Activated CD8-positive, alpha-beta memory T cell treated with anti-CD3 and anti-CD28 coated beads, Interleukin-2, amount 50 U/mL, for 4 hours (primary cell): ENCODE results near the gene HYAL3.

Experiments used
- DNase-seq: peaks from one replicate; pipeline ENCODE4 v3.0.0-alpha.2; 2020

HYAL3 gene, protein sequence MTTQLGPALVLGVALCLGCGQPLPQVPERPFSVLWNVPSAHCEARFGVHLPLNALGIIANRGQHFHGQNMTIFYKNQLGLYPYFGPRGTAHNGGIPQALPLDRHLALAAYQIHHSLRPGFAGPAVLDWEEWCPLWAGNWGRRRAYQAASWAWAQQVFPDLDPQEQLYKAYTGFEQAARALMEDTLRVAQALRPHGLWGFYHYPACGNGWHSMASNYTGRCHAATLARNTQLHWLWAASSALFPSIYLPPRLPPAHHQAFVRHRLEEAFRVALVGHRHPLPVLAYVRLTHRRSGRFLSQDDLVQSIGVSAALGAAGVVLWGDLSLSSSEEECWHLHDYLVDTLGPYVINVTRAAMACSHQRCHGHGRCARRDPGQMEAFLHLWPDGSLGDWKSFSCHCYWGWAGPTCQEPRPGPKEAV

DNA sequence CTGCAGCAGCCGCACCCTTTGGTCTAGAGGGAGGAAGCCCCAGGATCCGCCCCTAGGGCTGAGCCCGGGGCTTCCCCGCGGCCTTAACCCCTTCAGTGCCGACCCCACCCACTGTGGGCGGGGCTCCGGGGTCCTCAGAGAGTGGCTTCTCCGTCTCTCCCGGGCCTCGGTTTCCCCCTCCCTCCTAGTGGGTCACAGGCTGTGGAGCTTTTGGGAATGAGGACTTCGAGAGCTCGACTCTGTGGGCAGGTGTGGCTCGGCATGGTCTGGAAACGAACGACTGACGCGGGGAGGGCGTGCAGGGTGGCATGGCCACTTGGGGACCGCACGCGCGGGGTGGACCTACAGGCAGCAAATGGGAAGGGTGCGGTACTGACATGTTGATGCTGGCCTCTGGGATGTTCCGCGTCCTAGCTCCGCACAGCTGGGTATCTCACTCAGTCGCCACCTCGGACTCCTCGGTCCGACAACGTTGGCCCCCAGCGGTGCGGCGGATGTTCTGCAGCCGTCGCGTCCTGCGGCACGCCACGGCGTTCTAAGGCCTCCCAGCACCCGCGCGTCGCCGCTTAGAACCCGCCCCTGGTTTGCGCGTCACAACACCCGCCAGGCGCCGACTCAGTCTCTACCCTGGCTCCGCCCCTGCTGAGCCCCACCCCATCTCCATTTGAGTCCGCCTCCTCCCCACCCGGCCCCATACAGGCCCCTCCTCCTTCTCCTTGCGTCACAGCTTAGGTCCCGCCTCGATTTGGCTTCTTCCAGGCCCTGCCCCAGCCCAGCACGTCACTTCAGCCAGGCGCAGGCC is at the start of gene HYAL3, which contains the start of gene NAA80:
Gene HYAL3 (minus strand): TSS at position 570 of the 802 bp plus-strand sequence. CDS start 3,803 bp downstream, outside the sequence.
Gene NAA80 (minus strand): TSS at position 570 of the 802 bp plus-strand sequence. CDS start 1,942 bp downstream, outside the sequence.
- DNase-seq: peak; percentile 99

GRCh38 chr3:50347187-50347813 is 48.1 kb upstream of the HYAL3 start:
- peak; percentile 78 for DNase-seq

- DNase-seq: peak; percentile 68
Measured at GRCh38 chr3:50345586-50346234, 46.5 kb upstream of the HYAL3 start, which contains the start of gene ZMYND10. ZMYND10 (minus strand) TSS chr3:50345732; CDS start chr3:50345579, 153 bp downstream.

GRCh38 chr3:50345008-50345407 is 45.8 kb upstream of the HYAL3 start:
- DNase-seq: no peak

DNA sequence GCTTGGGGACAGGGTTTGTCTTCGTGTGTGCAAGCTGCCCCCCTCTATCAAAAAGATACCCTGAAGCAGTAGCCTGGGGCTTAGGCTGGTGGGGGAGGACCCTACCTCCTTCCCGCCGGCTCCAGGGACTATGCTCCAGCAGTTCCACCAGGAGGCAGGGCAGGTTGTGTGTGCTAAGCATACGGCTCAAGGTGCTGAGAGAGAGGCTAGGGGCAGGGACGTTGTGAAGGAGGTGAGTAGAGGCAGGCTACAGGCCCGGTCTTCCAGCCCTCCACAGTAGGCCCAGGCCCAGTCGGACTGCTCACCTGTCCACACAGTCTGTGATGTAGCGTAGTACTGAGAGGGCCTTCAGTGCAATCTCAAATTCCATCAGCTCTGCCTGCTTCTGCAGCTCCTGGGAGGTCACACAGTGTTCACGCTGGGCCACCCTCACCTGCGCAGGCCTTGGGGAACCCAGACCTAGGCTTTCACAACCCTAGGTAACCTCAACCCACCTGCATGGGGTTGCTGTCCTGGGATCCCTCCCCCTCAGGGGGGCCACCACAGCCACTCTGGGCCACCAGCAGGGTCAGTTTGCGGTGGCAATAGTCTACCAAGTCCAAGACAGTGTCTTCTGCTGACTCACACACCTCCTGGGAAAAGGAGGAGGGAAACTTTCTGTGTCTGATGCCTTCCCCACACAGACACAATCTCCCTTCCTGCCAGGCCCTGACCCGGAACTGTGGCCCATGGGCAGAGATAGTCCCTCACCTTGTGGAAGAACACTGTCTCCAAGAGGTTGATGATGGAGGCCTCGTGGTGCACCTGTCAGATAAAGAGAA is 43.8 kb upstream of the HYAL3 start:
- DNase-seq: no peak

DNA sequence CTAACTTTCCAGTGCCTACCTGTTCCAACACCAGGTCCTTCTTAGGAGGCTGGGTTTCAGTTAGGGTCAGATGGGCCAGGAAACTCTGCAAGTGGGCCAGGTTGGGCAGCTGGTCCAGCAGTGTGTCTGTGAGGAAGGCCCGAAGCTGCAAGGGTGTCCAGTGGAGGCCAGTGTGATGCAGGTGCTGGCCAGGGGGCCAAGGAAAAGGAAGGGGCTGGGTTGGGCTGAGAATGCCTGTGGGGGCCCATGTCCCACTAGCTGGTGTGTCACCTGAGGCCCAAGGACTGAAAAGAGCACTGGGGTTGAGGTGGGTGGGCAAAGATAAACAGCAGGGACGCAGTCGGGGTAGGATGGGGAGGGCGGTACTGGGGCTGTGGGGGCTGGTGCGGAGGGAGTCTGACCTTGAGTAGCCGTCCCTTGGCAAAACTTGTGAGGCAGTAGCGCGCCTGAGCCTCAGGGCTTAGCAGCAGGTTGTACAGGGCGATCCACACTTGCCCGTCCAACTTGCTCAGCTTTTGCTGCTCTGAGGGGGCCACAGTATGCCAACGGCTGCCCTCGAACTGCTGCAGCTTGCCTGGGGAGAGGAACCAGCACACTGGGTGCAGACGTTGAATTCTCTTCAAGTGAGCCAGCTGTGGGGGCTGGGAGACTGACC is 42.9 kb upstream of the HYAL3 start:
- DNase-seq: no peak

GRCh38 chr3:50341537-50341936 is 42.3 kb upstream of the HYAL3 start:
- DNase-seq: no peak

DNA sequence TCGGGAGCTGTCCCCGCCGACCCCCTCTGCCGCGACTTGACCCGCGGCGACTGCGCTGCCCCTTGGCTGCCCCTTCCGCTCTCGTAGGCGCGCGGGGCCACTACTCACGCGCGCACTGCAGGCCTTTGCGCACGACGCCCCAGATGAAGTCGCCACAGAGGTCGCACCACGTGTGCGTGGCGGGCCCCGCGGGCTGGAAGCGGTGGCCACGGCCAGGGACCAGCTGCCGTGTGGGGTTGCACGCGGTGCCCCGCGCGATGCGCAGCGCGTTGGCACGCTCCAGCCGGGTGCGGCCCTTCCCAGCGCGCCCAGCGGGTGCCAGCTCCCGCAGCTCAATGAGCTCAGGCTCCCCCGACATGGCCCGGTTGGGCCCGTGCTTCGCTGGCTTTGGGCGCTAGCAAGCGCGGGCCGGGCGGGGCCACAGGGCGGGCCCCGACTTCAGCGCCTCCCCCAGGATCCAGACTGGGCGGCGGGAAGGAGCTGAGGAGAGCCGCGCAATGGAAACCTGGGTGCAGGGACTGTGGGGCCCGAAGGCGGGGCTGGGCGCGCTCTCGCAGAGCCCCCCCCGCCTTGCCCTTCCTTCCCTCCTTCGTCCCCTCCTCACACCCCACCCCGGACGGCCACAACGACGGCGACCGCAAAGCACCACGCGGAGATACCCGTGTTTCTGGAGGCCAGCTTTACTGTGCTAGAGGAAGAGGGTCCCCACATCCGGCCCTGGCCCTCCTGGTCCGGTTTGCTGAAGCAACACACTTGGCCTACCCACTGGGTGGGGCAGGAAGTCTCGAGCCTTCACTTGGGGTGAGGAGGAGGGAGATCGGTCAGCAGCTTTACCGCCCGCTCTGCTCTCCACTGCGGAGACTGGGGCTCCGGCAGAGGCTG is 41.5 kb upstream of the HYAL3 start, which contains the start of gene RASSF1:
Gene RASSF1 (minus strand): TSS at position 389 of the 882 bp plus-strand sequence. CDS start 31 bp downstream, at position 358.
- peak; percentile 53 for DNase-seq

DNA sequence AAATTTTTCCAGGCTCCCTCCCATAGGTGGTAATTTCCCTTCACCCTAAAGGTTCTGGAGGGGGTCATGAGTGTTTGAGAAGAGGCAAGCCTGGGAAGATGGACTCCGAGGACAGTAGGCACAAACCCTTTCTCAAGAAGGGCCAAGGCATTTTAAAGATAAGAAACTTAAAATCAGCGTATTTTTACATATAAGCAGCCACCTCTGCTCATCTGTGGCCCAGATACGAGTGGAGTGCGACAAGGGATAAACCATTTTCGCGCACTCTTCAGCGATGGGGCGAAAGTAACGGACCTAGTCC is 40.9 kb upstream of the HYAL3 start:
- no peak for DNase-seq

GRCh38 chr3:50339485-50340146 is 40.4 kb upstream of the HYAL3 start:
- no peak for DNase-seq

GRCh38 chr3:50338965-50339364 is 39.8 kb upstream of the HYAL3 start:
- DNase-seq: no peak

GRCh38 chr3:50337175-50337861 is 38.1 kb upstream of the HYAL3 start:
- peak; percentile 94 for DNase-seq

DNA sequence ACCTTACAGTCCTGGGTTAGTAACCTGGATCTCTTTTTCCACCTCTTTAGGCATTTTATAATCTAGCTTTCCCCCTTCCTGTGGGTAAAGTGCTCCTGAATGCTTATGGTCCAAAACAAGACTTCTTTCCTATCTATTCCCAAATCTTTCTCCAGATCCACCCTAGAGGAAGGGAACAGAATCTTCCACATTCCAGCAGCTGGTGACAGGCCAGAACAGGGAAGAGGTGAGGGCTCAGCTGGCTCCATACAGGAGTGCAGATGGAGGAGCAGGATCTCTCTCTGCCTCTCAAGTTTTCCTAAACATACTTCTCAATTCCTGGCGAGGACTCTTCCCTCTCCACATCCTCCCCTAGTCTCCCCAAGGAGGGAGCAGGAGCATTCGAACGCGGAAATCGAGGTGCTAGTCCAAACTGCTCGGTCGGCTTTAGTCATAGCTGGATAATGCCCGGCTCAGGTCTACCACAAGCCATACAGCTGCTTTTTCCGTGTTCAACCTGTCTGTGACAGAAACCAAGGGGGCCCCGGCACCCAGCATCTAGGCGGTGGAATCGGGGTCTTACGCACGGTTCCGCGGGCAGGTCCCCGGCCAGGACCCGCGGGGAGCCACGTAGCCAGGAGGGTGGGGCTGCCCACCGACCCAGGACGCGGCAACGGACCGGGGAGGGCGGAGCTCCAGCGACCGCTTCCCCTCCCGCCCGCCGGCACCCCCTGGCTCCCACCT is 37.4 kb upstream of the HYAL3 start:
- no peak for DNase-seq

DNA sequence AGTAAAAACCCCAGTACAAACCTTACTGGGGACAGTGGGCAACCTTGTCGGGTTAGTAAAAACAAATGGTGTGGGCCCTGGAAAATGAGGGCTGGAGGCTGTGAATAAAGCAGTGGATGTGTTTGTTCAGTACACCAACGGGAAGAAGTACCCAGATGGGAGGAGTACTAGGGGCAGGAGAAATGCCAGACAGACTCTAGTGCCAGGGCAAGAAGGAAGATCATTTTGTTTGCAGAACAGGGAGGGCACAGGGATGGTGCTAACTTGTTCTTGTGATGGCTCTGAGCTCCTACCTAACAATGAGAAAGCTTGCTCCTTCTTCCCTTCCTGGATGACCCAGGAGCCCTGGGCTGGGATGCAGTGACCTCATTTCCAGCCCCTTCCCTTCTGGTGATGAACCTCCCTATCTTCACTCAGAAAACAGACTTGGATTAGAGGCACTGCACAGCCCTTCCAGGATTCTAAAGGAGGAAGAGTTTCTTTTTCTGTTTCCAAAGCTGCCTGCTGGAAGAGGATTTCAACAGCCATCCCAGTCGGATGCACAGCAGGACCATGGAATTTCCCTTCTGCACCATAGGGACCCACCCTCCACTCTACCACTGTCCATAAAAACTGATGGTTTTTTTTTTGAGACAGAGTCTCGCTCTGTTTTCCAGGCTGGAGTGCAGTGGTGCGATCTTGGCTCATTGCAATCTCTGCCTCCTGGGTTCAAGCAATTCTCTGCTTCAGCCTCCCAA is 35.3 kb upstream of the HYAL3 start:
- DNase-seq: no peak

GRCh38 chr3:50333744-50334328 is 34.6 kb upstream of the HYAL3 start:
- no peak for DNase-seq

DNA sequence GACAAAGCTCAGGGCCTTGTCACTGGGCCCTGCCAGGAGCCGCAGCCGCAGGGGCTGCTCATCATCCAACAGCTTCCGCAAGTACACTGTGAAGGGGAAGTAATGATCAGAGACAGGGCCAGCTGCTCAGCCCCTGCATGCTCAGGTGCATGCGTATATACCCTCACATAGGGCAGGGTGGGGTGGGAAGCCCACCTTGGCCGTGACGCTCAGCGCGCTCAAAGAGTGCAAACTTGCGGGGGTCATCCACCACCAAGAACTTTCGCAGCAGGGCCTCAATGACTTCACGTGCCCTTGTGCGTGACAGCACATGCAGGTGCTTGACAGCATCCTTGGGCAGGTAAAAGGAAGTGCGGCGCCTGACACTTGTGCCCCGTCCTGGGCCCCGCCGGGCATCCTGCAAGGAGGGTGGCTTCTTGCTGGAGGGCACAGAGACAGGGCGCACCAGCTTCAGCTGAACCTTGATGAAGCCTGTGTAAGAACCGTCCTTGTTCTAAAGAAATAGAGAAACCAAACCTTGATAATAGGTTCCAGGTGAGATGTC is 32.2 kb upstream of the HYAL3 start:
- no peak for DNase-seq

DNA sequence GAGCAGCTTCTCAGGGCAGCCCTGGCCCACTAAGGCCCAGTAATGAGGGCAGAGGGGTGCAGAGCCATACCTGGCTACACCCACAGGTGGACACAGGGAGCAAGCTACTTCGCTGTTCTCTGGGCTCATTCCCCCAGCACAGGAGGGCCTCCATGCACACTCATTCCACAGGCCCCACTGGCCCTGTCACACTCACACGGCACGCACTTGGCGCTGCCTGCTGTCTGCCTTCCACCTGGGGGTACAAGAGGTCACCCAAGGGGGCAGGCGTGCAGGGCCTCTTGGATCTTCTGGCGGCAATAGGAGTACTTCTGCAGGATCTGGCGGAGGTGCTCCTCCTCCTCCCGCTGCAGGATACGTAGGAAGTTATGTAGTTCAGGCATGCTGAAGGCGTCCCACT is 31.1 kb upstream of the HYAL3 start:
- DNase-seq: no peak
